ENCODE data around the gene EN1. TPM values are rescaled to one million over a fixed set of nuclear protein-coding genes. Genes with fewer than 3 reads are reported as not detected.

Gene EN1
- total and polyA plus RNA-seq, 2 experiments from 2014 or later: 0.43 to 1.3 TPM

DNA sequence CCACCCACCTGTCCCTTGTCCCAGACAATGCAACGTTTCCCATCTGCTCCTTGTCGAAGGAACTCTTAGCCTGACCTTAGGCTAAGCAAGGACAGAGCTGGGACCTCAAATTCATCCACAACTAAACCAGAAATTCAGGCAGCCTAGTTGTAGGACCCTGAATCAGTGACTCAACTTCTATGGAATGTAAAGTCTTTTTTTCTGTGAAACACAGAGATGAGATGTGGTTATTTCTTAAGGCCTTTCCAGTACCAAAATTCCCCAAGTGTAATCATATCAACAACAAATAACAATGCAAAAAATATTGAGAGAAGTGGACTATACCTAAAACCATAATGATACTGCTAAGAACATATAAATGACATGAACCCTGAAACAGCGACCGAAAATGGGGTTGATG, 46.7 kb downstream of the EN1 start:
- H3K9me2 ChIP-seq (replicated peaks; ENCODE audit: insufficient read depth): no peaks in the 10 kb centered on the region
- no peaks in the 10 kb centered on the region for H3K9me3 ChIP-seq (ENCODE audit: low read depth)
- H4K20me1 ChIP-seq (ENCODE audit: insufficient read depth, poor library complexity, severe bottlenecking): no peaks in the 10 kb centered on the region
- TF ChIP-seq, protein P1, sequence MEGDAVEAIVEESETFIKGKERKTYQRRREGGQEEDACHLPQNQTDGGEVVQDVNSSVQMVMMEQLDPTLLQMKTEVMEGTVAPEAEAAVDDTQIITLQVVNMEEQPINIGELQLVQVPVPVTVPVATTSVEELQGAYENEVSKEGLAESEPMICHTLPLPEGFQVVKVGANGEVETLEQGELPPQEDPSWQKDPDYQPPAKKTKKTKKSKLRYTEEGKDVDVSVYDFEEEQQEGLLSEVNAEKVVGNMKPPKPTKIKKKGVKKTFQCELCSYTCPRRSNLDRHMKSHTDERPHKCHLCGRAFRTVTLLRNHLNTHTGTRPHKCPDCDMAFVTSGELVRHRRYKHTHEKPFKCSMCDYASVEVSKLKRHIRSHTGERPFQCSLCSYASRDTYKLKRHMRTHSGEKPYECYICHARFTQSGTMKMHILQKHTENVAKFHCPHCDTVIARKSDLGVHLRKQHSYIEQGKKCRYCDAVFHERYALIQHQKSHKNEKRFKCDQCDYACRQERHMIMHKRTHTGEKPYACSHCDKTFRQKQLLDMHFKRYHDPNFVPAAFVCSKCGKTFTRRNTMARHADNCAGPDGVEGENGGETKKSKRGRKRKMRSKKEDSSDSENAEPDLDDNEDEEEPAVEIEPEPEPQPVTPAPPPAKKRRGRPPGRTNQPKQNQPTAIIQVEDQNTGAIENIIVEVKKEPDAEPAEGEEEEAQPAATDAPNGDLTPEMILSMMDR (IDR thresholded peaks at IDR 0.05; ENCODE audit: poor library complexity): no peak
- TF ChIP-seq EZH2 (IDR thresholded peaks at IDR 0.05; ENCODE audit: borderline replicate concordance): no peak
- TF ChIP-seq EZH2phosphoT487 (IDR thresholded peaks at IDR 0.05; ENCODE audit: low read depth, severe bottlenecking, unreplicated experiment): no peak
- no peak for DNase-seq (ENCODE audit: low spot score)
- H3K4me3 ChIP-seq: no peak overlapping the region
- WGBS (ENCODE audit: low lambda C conversion rate, missing lambda C conversion rate): 90% methylated on average over 4 of the region's 4 CpGs
- no peaks in the 10 kb centered on the region for H3K4me1 ChIP-seq (ENCODE audit: insufficient read depth)
- no peaks in the 10 kb centered on the region for H3K79me2 ChIP-seq
- no peaks in the 10 kb centered on the region for H3K36me3 ChIP-seq (replicated peaks; ENCODE audit: insufficient read depth, low read depth)
- H2AFZ ChIP-seq: no peak overlapping the region
- H3K27me3 ChIP-seq: peaks cover 11% of the 10 kb centered on the region
- H3K4me2 ChIP-seq: no peak overlapping the region
- no peak overlapping the region for H3K27ac ChIP-seq

DNA sequence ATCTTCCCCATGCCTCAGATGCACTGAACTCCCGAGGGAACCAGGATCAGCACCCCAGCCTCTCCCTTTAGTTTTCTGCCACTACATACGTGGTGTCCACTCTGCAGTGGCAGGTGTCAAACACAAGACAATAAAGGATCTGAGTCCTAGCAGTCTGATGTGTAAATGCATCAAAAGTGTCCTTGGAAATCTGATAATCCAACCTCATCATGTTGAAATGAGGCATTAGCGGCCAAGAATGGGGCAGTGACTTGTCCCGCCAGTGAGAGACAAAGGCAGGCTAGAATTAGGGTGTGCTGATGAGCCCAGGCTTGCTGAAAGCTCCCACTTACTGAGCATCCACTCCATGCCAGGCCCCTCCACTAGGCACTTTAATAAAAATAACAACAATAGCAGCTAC, 52.9 kb downstream of the EN1 start:
- Histone ChIP-seq H4K20me1 (ENCODE audit: insufficient read depth, poor library complexity, severe bottlenecking) (no peaks in the 10 kb centered on the region), H3K4me3 (no peak overlapping the region), H3K4me1 (ENCODE audit: insufficient read depth) (no peaks in the 10 kb centered on the region), H3K36me3 (replicated peaks; ENCODE audit: insufficient read depth, low read depth) (no peaks in the 10 kb centered on the region), H3K79me2 (no peaks in the 10 kb centered on the region), H2AFZ (no peak overlapping the region), H3K9me3 (ENCODE audit: low read depth) (no peaks in the 10 kb centered on the region), H3K4me2 (no peak overlapping the region), H3K27ac (no peak overlapping the region), H3K9me2 (replicated peaks; ENCODE audit: insufficient read depth) (no peaks in the 10 kb centered on the region), H3K27me3 (peaks cover 30% of the 10 kb centered on the region)
- DNase-seq (ENCODE audit: low spot score): no peak
- no peak for TF ChIP-seq EZH2phosphoT487 (IDR thresholded peaks at IDR 0.05; ENCODE audit: low read depth, severe bottlenecking, unreplicated experiment)
- no peak for TF ChIP-seq EZH2 (IDR thresholded peaks at IDR 0.05; ENCODE audit: borderline replicate concordance)
- WGBS (ENCODE audit: low lambda C conversion rate, missing lambda C conversion rate): 90% methylated on average over 4 of the region's 4 CpGs

Other genes starting within 250 kb of the EN1 start
- gene MARCO, start 94.5 kb upstream of the EN1 start, total RNA-seq: 0.10 TPM in 1 of 2 replicates, not detected in the other
- 0.62 TPM in 1 of 2 replicates, not detected in the other for gene MARCO, start 94.5 kb upstream of the EN1 start, polyA plus RNA-seq

All from hepatocyte (in vitro differentiated cells).